ENCODE results near the gene PLA2G2C.
"Not testable (repeated sequence)": the region's sequence is repeated elsewhere in the genome, so short reads cannot be mapped to it uniquely, and the experiment has no call there.

The PLA2G2C gene

GRCh38 chr1:20137604-20138003 is 48.7 kb downstream of the PLA2G2C start:
- DNase-seq (ENCODE audit: low read depth, low spot score): no peak

- no peak for DNase-seq (ENCODE audit: low read depth, low spot score)
Observed at GRCh38 chr1:20137055-20137454, 49.3 kb downstream of the PLA2G2C start.

- no peak for DNase-seq (ENCODE audit: low read depth, low spot score)
Observed at GRCh38 chr1:20136249-20136648, 50.1 kb downstream of the PLA2G2C start.

- DNase-seq (ENCODE audit: low read depth, low spot score): no peak
Observed at GRCh38 chr1:20134995-20135394, 51.3 kb downstream of the PLA2G2C start.

GRCh38 chr1:20130518-20130917 is 55.8 kb downstream of the PLA2G2C start:
- not testable (repeated sequence) for DNase-seq (ENCODE audit: low read depth, low spot score)

- no peak for DNase-seq (ENCODE audit: low read depth, low spot score)
Observed at GRCh38 chr1:20126806-20127440, 59.4 kb downstream of the PLA2G2C start.

GRCh38 chr1:20126041-20126805 is 60.1 kb downstream of the PLA2G2C start:
- DNase-seq (ENCODE audit: low read depth, low spot score): no peak

GRCh38 chr1:20125100-20125499 is 61.2 kb downstream of the PLA2G2C start:
- DNase-seq (ENCODE audit: low read depth, low spot score): no peak

- no peak for DNase-seq (ENCODE audit: low read depth, low spot score)
Observed at GRCh38 chr1:20124456-20125057, 61.8 kb downstream of the PLA2G2C start.

- DNase-seq (ENCODE audit: low read depth, low spot score): no peak
Observed at GRCh38 chr1:20123722-20124455, 62.4 kb downstream of the PLA2G2C start.

- no peak for DNase-seq (ENCODE audit: low read depth, low spot score)
Observed at GRCh38 chr1:20120796-20121195, 65.5 kb downstream of the PLA2G2C start.

- DNase-seq (ENCODE audit: low read depth, low spot score): no peak
Observed at GRCh38 chr1:20119347-20119746, 67.0 kb downstream of the PLA2G2C start, which contains the start of gene PLA2G2D. Gene PLA2G2D, minus strand, starts transcription at chr1:20119536. Its CDS starts 38 bp downstream, at chr1:20119498.

GRCh38 chr1:20117236-20117635 is 69.1 kb downstream of the PLA2G2C start:
- no peak for DNase-seq (ENCODE audit: low read depth, low spot score)

GRCh38 chr1:20115916-20116315 is 70.4 kb downstream of the PLA2G2C start:
- DNase-seq (ENCODE audit: low read depth, low spot score): no peak

GRCh38 chr1:20115479-20115878 is 70.8 kb downstream of the PLA2G2C start:
- DNase-seq (ENCODE audit: low read depth, low spot score): no peak

- no peak for DNase-seq (ENCODE audit: low read depth, low spot score)
Observed at GRCh38 chr1:20114021-20114648, 72.2 kb downstream of the PLA2G2C start.

All from iPS DF 19.7 (cell line).